KBM-7 (cell line): ENCODE data around the gene ABCA9.
"Not testable (repeated sequence)": the region's sequence is repeated elsewhere in the genome, so short reads cannot be mapped to it uniquely, and the experiment has no call there.

ENCODE experiments used
- DNase-seq: peaks from one replicate; pipeline ENCODE4 v3.0.0-alpha.2; 2015
- in situ Hi-C: fragments of 300-500 bp; cut with MboI; formaldehyde crosslinking; loops from 2 replicates; pipeline ENCODE4 v1.14.3; 2020; ENCODE audit warnings: low sequenced_read_pairs, low pct_unique_long_range_greater_than_20kb, mixed read lengths

ABCA9 gene, protein sequence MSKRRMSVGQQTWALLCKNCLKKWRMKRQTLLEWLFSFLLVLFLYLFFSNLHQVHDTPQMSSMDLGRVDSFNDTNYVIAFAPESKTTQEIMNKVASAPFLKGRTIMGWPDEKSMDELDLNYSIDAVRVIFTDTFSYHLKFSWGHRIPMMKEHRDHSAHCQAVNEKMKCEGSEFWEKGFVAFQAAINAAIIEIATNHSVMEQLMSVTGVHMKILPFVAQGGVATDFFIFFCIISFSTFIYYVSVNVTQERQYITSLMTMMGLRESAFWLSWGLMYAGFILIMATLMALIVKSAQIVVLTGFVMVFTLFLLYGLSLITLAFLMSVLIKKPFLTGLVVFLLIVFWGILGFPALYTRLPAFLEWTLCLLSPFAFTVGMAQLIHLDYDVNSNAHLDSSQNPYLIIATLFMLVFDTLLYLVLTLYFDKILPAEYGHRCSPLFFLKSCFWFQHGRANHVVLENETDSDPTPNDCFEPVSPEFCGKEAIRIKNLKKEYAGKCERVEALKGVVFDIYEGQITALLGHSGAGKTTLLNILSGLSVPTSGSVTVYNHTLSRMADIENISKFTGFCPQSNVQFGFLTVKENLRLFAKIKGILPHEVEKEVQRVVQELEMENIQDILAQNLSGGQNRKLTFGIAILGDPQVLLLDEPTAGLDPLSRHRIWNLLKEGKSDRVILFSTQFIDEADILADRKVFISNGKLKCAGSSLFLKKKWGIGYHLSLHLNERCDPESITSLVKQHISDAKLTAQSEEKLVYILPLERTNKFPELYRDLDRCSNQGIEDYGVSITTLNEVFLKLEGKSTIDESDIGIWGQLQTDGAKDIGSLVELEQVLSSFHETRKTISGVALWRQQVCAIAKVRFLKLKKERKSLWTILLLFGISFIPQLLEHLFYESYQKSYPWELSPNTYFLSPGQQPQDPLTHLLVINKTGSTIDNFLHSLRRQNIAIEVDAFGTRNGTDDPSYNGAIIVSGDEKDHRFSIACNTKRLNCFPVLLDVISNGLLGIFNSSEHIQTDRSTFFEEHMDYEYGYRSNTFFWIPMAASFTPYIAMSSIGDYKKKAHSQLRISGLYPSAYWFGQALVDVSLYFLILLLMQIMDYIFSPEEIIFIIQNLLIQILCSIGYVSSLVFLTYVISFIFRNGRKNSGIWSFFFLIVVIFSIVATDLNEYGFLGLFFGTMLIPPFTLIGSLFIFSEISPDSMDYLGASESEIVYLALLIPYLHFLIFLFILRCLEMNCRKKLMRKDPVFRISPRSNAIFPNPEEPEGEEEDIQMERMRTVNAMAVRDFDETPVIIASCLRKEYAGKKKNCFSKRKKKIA (N-terminal part only)

GRCh38 chr17:69060822-69061221 is at the start of gene ABCA9:
Gene ABCA9 (minus strand): TSS chr17:69060927. CDS start chr17:69051126, 9,801 bp downstream.
- DNase-seq, result no peak
- in situ Hi-C loops, result loop anchor here (25.0 kb wide), 2 partner anchors 176 to 274 kb away; partner anchors contain the start of gene ABCA10

GRCh38 chr17:69105907-69106730 is 45.4 kb upstream of the ABCA9 start:
- in situ Hi-C loops, result no loop called here

GRCh38 chr17:69103557-69104233 is 43.0 kb upstream of the ABCA9 start:
- no peak for DNase-seq
- in situ Hi-C loops, result no loop called here

More at GRCh38 chr17:69105907-69106730, 45.4 kb upstream of the ABCA9 start:
- no peak for DNase-seq

GRCh38 chr17:69098625-69099024 is 37.9 kb upstream of the ABCA9 start:
- DNase-seq, result no peak
- in situ Hi-C loops, result no loop called here

GRCh38 chr17:69096541-69096940 is 35.8 kb upstream of the ABCA9 start:
- no peak for DNase-seq
- in situ Hi-C loops, result no loop called here

- in situ Hi-C loops, result no loop called here
- DNase-seq, result no peak
These were observed 33.3 kb upstream of the ABCA9 start for GRCh38 chr17:69093995-69094394.

DNA sequence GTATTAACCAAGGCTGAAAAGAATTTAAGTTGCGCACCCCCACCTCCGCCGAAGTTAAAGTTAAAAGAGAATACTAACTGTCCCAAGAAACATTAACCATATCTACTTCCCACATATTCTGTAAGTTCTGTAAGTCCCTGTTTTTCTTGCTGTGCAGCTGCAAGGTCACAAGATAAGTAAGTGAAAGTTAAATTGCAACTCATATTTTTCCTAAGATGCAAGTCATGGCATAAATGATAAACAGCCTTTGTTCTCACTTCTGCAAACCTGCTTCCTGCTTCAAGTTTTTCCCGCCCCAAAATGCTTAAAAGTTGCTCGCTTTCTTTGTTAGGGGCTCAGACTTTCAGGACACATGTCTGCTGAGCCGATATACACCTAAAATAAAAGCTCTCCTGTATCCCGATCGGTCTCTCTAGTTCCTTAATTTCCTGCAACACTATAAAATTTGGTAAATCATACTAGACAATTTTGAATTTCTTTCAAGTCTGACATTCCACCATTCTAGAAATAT is 32.6 kb upstream of the ABCA9 start:
- DNase-seq, result peak; percentile 83
- in situ Hi-C loops, result no loop called here

GRCh38 chr17:69090365-69090764 is 29.6 kb upstream of the ABCA9 start:
- in situ Hi-C loops, result no loop called here
- no peak for DNase-seq

DNA sequence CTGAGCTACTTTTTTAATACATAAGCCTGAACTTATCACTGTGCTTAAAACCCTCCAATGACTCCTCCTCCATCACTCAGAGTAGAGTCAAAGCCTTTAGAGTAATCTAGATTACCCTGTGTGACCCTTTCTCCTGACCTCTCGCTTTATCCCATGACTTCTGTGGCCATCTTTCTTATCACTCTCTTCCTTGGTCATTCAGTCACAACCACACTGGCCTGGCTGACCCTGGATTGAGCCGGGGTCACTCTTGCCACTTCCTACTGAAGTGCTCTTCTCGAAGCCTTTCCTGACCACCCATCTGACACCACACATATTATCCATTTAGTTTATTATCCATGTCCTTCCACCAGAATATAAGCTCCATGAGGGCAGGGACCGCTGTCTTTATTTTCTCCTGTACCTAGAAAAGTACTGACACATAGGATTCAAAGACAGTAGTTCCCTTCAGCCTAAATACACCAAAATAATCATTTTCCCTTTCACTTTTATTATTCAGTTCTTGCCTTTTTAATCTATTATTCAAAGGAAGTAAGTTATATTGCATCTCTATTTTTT is 28.0 kb upstream of the ABCA9 start:
- no peak for DNase-seq
- in situ Hi-C loops, result no loop called here

- no peak for DNase-seq
- in situ Hi-C loops, result no loop called here
These were observed 25.9 kb upstream of the ABCA9 start for GRCh38 chr17:69086641-69087040.

DNA sequence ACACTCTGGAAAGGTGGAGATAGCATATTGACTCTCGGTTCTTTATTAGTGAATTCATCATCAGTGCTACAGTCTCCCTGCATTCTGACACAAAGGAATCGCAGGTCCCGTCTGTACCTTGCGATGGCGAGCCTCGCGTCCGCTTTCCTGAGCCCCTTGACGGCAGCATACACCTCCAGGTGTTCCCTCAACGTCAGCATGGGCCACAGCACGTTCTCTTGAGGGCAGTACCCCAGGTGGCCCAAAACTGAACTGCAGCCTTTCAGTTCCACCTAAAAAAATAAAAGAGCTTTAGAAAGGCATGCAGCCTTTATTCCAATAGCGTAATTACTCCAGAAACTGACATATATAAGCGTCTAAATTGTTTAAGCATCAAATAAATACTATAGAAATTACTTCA is 24.2 kb upstream of the ABCA9 start:
- in situ Hi-C loops, result no loop called here
- no peak for DNase-seq

- no peak for DNase-seq
- in situ Hi-C loops, result no loop called here
These were observed 22.0 kb upstream of the ABCA9 start for GRCh38 chr17:69082696-69083095.

DNA sequence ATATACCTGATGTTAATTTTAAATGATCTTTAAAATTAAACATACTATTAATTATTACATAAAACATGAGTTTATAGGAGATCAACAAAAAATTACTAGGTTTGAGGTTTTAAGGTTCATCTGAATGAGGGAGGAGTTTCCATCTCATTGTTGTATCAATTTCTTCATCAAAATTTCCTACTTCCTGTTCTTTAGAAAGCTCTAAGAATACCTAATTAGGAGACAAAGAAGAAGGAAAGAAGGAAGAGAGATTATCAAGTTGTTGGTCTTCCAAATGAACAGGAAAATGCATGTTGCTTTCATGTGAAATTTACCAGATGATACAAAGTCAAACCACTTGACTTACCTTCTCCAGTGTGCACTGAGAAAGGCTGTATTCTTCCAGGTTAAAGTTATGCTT is 18.1 kb upstream of the ABCA9 start:
- DNase-seq, result no peak
- in situ Hi-C loops, result no loop called here

- in situ Hi-C loops, result no loop called here
- no peak for DNase-seq
These were observed 15.1 kb upstream of the ABCA9 start for GRCh38 chr17:69075823-69076222.

DNA sequence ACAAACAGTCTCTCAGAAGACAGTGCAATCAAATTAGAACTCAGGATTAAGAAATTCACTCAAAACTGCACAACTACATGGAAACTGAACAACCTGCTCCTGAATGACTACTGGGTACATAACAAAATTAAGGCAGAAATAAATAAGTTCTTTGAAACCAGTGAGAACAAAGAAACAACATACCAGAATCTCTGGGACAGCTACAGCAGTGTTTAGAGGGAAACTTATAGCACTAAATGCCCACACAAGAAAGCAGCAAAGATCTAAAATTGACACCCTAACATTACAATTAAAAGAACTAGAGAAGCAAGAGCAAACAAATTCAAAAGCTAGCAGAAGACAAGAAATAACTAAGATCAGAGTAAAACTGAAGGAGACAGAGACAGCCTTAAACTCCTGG is 12.7 kb upstream of the ABCA9 start:
- in situ Hi-C loops, result loop anchor here (25.0 kb wide), 2 partner anchors 164 to 286 kb away; partner anchors contain the start of gene ABCA10
- not testable (repeated sequence) for DNase-seq

GRCh38 chr17:69072803-69073256 is 12.1 kb upstream of the ABCA9 start:
- not testable (repeated sequence) for DNase-seq
- in situ Hi-C loops, result loop anchor here (25.0 kb wide), 2 partner anchors 164 to 286 kb away; partner anchors contain the start of gene ABCA10

DNA sequence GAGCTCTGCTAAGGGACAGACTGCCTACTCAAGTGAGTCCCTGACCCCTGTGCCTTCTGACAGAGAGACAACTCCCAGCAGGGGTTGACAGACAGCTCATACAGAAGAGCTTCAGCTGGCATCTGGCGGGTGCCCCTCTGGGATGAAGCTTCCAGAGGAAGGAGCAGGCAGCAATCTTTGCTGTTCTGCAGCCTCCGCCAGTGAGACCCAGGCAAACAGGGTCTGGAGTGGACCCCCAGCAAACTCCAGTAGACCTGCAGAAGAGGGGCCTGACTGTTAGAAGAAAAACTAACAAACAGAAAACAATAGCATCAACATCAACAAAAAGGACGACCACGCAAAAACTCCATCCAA is 10.5 kb upstream of the ABCA9 start:
- DNase-seq, result not testable (repeated sequence)
- in situ Hi-C loops, result loop anchor here (25.0 kb wide), 2 partner anchors 166 to 284 kb away; partner anchors contain the start of gene ABCA10
